ENCODE results near the gene ARGLU1.

The ARGLU1 gene

DNA sequence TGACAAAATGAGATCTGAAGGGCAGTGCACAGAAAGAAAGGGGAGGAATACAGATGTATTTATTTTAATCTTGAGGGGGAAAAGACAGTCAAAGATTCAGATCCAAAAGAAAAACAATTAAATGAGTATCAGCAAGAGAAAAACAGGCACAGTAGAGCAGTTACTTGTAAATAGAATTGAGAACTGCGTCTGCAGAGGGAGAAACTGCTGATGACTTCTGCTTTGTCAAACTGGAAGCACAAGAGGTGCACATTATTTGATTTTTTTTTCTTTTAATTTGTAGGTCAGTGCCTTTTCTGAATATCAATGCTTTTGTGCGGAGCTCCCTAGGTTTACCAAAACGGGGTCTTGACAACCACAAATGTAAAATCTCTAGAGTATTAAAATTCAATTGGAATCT, 69.8 kb downstream of the ARGLU1 start:
- Histone ChIP-seq H2AFZ (ENCODE audit: low read depth, low read length, severe bottlenecking) (no peak overlapping the region), H3K27ac (ENCODE audit: low read depth, low read length) (no peak overlapping the region), H3K27me3 (ENCODE audit: low read length) (no peaks in the 10 kb centered on the region), H3K79me2 (ENCODE audit: insufficient read depth, low read length) (no peaks in the 10 kb centered on the region), H3K9me3 (ENCODE audit: insufficient read depth, low read length) (no peaks in the 10 kb centered on the region), H3K9ac (ENCODE audit: low read length) (no peak overlapping the region), H3K4me2 (ENCODE audit: low read depth, low read length, poor library complexity, severe bottlenecking) (no peak overlapping the region), H4K20me1 (ENCODE audit: low read depth, low read length) (no peaks in the 10 kb centered on the region), H3F3A (ENCODE audit: insufficient read depth) (no peaks in the 10 kb centered on the region), H3K4me3 (ENCODE audit: insufficient read depth, low read length, poor library complexity, severe bottlenecking) (no peak overlapping the region), H3K9me2 (replicated peaks; ENCODE audit: insufficient read depth, low read length) (no peaks in the 10 kb centered on the region), H3K36me3 (ENCODE audit: low read length) (no peaks in the 10 kb centered on the region)
- TF ChIP-seq, protein P1, sequence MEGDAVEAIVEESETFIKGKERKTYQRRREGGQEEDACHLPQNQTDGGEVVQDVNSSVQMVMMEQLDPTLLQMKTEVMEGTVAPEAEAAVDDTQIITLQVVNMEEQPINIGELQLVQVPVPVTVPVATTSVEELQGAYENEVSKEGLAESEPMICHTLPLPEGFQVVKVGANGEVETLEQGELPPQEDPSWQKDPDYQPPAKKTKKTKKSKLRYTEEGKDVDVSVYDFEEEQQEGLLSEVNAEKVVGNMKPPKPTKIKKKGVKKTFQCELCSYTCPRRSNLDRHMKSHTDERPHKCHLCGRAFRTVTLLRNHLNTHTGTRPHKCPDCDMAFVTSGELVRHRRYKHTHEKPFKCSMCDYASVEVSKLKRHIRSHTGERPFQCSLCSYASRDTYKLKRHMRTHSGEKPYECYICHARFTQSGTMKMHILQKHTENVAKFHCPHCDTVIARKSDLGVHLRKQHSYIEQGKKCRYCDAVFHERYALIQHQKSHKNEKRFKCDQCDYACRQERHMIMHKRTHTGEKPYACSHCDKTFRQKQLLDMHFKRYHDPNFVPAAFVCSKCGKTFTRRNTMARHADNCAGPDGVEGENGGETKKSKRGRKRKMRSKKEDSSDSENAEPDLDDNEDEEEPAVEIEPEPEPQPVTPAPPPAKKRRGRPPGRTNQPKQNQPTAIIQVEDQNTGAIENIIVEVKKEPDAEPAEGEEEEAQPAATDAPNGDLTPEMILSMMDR (IDR thresholded peaks at IDR 0.05; ENCODE audit: insufficient read depth, low read length, poor library complexity, severe bottlenecking): no peak
- TF ChIP-seq EZH2phosphoT487 (conservative IDR thresholded peaks at IDR 0.05; ENCODE audit: low read length): no peak

DNA sequence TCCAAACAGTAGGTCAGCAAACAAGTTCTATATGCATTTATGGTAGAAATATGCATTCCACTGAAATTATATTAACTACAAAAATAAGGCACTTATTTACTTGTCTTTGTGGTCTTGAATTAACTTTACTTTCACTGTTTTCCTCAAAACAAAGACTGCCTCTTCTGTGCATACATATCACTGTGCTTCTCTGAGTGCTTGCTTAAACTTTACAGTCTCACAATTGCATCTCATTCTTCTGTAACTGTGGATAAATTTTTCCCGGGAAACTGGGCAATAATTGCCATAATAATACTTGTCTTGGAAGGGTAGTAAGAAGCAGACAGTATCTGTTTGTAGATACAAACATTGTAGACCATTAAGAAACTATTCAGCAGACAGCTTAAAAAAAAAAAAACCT, 70.9 kb downstream of the ARGLU1 start:
- Histone ChIP-seq H3K4me2 (ENCODE audit: low read depth, low read length, poor library complexity, severe bottlenecking) (no peak overlapping the region), H2AFZ (ENCODE audit: low read depth, low read length, severe bottlenecking) (no peak overlapping the region), H3K27me3 (ENCODE audit: low read length) (no peaks in the 10 kb centered on the region), H3K79me2 (ENCODE audit: insufficient read depth, low read length) (no peaks in the 10 kb centered on the region), H4K20me1 (ENCODE audit: low read depth, low read length) (no peaks in the 10 kb centered on the region), H3K9me3 (ENCODE audit: insufficient read depth, low read length) (no peaks in the 10 kb centered on the region), H3K4me3 (ENCODE audit: insufficient read depth, low read length, poor library complexity, severe bottlenecking) (no peak overlapping the region), H3K9ac (ENCODE audit: low read length) (no peak overlapping the region), H3F3A (ENCODE audit: insufficient read depth) (no peaks in the 10 kb centered on the region), H3K9me2 (replicated peaks; ENCODE audit: insufficient read depth, low read length) (no peaks in the 10 kb centered on the region), H3K27ac (ENCODE audit: low read depth, low read length) (no peak overlapping the region), H3K36me3 (ENCODE audit: low read length) (no peaks in the 10 kb centered on the region)
- TF ChIP-seq, protein P1 (IDR thresholded peaks at IDR 0.05; ENCODE audit: insufficient read depth, low read length, poor library complexity, severe bottlenecking): no peak
- TF ChIP-seq EZH2phosphoT487 (conservative IDR thresholded peaks at IDR 0.05; ENCODE audit: low read length): no peak

DNA sequence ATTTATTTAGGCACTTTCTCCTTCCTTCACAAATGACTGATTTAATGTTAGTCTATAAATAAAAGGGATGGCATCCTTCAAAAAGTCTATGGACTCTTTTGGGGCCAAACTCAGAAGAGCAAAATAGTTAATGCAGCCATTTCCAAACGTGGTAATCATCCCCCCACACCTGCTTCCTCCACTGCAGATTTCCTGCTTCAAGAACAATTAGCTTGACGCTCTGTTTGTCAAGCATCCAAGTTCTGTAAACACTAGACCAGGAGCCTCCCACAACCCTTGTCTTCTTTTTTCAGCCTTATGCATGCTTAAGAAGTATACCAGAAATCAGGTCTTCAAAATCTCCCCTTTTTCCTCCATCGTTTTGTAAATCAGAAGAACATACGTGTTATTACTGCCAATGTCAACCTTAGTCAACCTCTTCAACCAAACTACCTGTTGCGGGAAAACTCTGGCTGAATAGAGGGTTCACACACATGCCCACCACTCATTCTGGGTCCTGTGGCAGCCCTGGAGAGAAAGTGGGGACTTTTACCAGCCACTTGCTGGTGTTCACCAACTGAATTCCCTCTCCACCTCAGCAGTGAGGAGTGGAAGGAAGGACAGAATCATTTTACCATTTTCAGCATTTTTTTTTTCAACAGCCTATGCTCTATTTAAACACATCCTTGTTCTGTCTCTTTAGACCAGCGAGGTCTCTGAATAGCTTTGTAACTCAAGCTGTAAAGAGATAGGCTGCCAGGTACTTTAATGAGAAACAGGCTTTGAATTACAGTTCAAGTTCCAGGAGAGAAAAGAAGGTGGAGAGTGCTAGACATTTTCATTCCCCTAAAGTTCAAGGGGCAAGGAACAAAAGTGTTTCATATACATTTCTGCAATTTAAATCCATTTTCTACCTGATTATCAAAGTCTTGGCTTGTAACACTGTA, 71.6 kb downstream of the ARGLU1 start:
- no peak overlapping the region for H3K4me3 ChIP-seq (ENCODE audit: insufficient read depth, low read length, poor library complexity, severe bottlenecking)
- no peak overlapping the region for H3K4me2 ChIP-seq (ENCODE audit: low read depth, low read length, poor library complexity, severe bottlenecking)
- H3K36me3 ChIP-seq (ENCODE audit: low read length): no peaks in the 10 kb centered on the region
- H4K20me1 ChIP-seq (ENCODE audit: low read depth, low read length): no peaks in the 10 kb centered on the region
- H3K9me2 ChIP-seq (replicated peaks; ENCODE audit: insufficient read depth, low read length): no peaks in the 10 kb centered on the region
- no peaks in the 10 kb centered on the region for H3F3A ChIP-seq (ENCODE audit: insufficient read depth)
- H2AFZ ChIP-seq (ENCODE audit: low read depth, low read length, severe bottlenecking): no peak overlapping the region
- H3K79me2 ChIP-seq (ENCODE audit: insufficient read depth, low read length): no peaks in the 10 kb centered on the region
- H3K9me3 ChIP-seq (ENCODE audit: insufficient read depth, low read length): no peaks in the 10 kb centered on the region
- no peak overlapping the region for H3K27ac ChIP-seq (ENCODE audit: low read depth, low read length)
- no peak overlapping the region for H3K9ac ChIP-seq (ENCODE audit: low read length)
- H3K27me3 ChIP-seq (ENCODE audit: low read length): no peaks in the 10 kb centered on the region
- TF ChIP-seq EZH2phosphoT487 (conservative IDR thresholded peaks at IDR 0.05; ENCODE audit: low read length): no peak
- TF ChIP-seq, protein P1 (IDR thresholded peaks at IDR 0.05; ENCODE audit: insufficient read depth, low read length, poor library complexity, severe bottlenecking): no peak
